Loucy (cell line): ENCODE results near the gene RALGPS1.

Source experiments
- H2AFZ ChIP-seq: fragments of 200-600 bp; sonication (generic); 2 replicates; pipeline ENCODE4 v1.6.0; 2016; ENCODE audit warnings: antibody characterized with exemption, mild to moderate bottlenecking, low read length, moderate library complexity
- H3F3A ChIP-seq: fragments of 200-600 bp; 2 replicates; pipeline ENCODE4 v1.6.0; 2016; ENCODE audit warnings: antibody characterized with exemption, low read depth, mild to moderate bottlenecking
- H3K27me3 ChIP-seq: fragments of 200-600 bp; sonication (generic); 2 replicates; pipeline ENCODE4 v1.6.1; 2014; ENCODE audit warnings: low read length, mild to moderate bottlenecking; ENCODE audit not compliant: insufficient read depth, poor library complexity, severe bottlenecking
- H3K36me3 ChIP-seq: fragments of 200-600 bp; sonication (generic); 2 replicates; pipeline ENCODE4 v1.6.1; 2016; ENCODE audit warnings: low read length; ENCODE audit not compliant: insufficient read depth
- H3K4me1 ChIP-seq: fragments of 200-600 bp; sonication (generic); 2 replicates; pipeline ENCODE4 v1.5.1; 2014; ENCODE audit warnings: low read length, mild to moderate bottlenecking; ENCODE audit not compliant: insufficient read depth, poor library complexity, severe bottlenecking
- H3K4me2 ChIP-seq: fragments of 200-600 bp; sonication (generic); 2 replicates; pipeline ENCODE4 v1.6.0; 2014; ENCODE audit warnings: antibody characterized with exemption, low read length, low read depth, mild to moderate bottlenecking; ENCODE audit not compliant: poor library complexity, severe bottlenecking
- H3K4me3 ChIP-seq: fragments of 200-600 bp; sonication (generic); 2 replicates; pipeline ENCODE4 v1.5.1; 2014; ENCODE audit warnings: low read length, mild to moderate bottlenecking, mixed read lengths; ENCODE audit not compliant: poor library complexity, severe bottlenecking
- H3K79me2 ChIP-seq: fragments of 200-600 bp; sonication (generic); 2 replicates; pipeline ENCODE4 v1.6.1; 2014; ENCODE audit warnings: low read length; ENCODE audit not compliant: insufficient read depth
- H3K9ac ChIP-seq: fragments of 200-600 bp; sonication (generic); 2 replicates; pipeline ENCODE4 v1.6.0; 2014; ENCODE audit warnings: mild to moderate bottlenecking, low read depth, low read length, moderate library complexity; ENCODE audit not compliant: poor library complexity, severe bottlenecking
- H3K9me2 ChIP-seq: fragments of 200-600 bp; sonication (generic); replicated peaks from 2 replicates; pipeline ENCODE4 v1.6.1; 2016; ENCODE audit warnings: low read depth, low read length, mixed read lengths
- H3K9me3 ChIP-seq: fragments of 200-600 bp; sonication (generic); 2 replicates; pipeline ENCODE4 v1.6.1; 2014; ENCODE audit warnings: mild to moderate bottlenecking, antibody characterized with exemption, low read length, low read depth; ENCODE audit not compliant: insufficient read depth
- H4K20me1 ChIP-seq: fragments of 200-600 bp; sonication (generic); 2 replicates; pipeline ENCODE4 v1.6.0; 2014; ENCODE audit warnings: antibody characterized with exemption, low read length, mild to moderate bottlenecking; ENCODE audit not compliant: insufficient read depth, poor library complexity, severe bottlenecking
- EZH2phosphoT487 ChIP-seq: fragments of 200-600 bp; IDR thresholded peaks from 2 replicates; pipeline ENCODE4 v1.6.1; 2018; ENCODE audit warnings: antibody characterized with exemption, mild to moderate bottlenecking, moderate library complexity, borderline replicate concordance
- TF ChIP-seq, protein P1 (sequence below): fragments of 200-600 bp; sonication (generic); conservative IDR thresholded peaks from 2 replicates; pipeline ENCODE4 v1.5.1; 2014; ENCODE audit warnings: mild to moderate bottlenecking, antibody characterized with exemption, low read length

Gene RALGPS1

DNA sequence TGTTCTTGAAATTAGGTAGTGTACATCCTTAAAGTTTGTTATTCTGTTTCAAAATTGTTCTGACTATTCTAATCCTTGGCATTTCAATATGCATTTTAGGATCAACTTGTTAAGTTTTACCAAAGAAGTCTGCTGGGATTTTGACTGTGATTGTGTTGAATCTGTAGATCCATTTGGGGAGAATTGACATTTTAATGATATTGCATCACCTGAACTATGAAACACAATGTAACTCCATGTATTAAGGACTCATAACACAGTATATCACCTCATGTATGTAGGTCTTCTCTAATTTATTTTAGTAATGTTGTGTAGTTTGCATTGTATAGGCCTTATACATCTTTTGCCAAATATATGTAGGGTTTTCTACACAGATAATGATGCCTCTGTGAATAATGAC, 77.8 kb downstream of the RALGPS1 start:
- H3K79me2 ChIP-seq, result no peaks in the 10 kb centered on the region
- no peaks in the 10 kb centered on the region for H3K4me1 ChIP-seq
- H3K4me2 ChIP-seq, result no peak overlapping the region
- H3K9ac ChIP-seq, result no peak overlapping the region
- H3F3A ChIP-seq, result no peaks in the 10 kb centered on the region
- no peak overlapping the region for H3K4me3 ChIP-seq
- no peaks in the 10 kb centered on the region for H3K36me3 ChIP-seq
- no peak overlapping the region for H2AFZ ChIP-seq
- no peaks in the 10 kb centered on the region for H3K9me2 ChIP-seq
- H3K9me3 ChIP-seq, result peaks cover 16% of the 10 kb centered on the region
- peaks cover 59% of the 10 kb centered on the region for H3K27me3 ChIP-seq
- peaks cover 5% of the 10 kb centered on the region for H4K20me1 ChIP-seq
- TF ChIP-seq EZH2phosphoT487, result no peak
- TF ChIP-seq, protein P1, sequence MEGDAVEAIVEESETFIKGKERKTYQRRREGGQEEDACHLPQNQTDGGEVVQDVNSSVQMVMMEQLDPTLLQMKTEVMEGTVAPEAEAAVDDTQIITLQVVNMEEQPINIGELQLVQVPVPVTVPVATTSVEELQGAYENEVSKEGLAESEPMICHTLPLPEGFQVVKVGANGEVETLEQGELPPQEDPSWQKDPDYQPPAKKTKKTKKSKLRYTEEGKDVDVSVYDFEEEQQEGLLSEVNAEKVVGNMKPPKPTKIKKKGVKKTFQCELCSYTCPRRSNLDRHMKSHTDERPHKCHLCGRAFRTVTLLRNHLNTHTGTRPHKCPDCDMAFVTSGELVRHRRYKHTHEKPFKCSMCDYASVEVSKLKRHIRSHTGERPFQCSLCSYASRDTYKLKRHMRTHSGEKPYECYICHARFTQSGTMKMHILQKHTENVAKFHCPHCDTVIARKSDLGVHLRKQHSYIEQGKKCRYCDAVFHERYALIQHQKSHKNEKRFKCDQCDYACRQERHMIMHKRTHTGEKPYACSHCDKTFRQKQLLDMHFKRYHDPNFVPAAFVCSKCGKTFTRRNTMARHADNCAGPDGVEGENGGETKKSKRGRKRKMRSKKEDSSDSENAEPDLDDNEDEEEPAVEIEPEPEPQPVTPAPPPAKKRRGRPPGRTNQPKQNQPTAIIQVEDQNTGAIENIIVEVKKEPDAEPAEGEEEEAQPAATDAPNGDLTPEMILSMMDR, result no peak

DNA sequence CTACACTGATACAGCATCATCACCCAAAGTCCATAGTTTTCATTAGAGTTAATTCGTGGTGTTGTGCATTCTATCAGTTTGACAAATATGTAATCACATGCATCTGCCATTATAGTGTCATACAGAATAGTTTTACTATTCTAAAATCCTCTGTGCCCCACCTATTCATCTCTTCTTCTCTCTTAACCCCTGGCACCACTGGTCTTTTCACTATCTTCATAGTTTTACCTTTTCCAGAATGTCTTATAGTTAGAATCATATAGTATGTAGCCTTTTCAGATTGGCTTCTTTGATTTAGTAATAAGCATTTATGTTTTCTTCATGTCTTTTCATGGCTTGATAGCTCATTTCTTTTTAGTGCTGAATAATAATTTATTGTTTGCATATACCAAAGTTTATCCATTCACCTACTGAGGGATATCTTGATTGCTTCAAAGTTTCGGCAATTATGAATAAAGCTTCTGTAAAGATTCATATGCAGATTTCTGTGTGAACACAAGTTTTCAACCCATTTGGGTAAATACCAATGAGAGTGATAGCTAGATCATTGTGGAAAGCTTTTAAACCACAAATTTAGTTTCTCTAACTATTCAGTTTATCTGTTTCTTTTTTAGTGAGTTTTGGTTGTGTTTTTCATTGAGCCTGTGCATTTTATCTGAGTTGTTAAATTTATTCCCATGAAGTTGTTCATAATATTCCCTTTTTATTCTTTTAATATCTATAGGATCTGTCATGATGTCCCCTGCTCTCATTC, 84.9 kb downstream of the RALGPS1 start:
- H2AFZ ChIP-seq, result no peak overlapping the region
- no peaks in the 10 kb centered on the region for H3K4me1 ChIP-seq
- no peak for TF ChIP-seq EZH2phosphoT487
- TF ChIP-seq, protein P1, result no peak
- no peaks in the 10 kb centered on the region for H3K79me2 ChIP-seq
- H3K36me3 ChIP-seq, result no peaks in the 10 kb centered on the region
- no peaks in the 10 kb centered on the region for H3K9me2 ChIP-seq
- H3K9me3 ChIP-seq, result no peaks in the 10 kb centered on the region
- H4K20me1 ChIP-seq, result no peaks in the 10 kb centered on the region
- H3K4me3 ChIP-seq, result no peak overlapping the region
- H3F3A ChIP-seq, result no peaks in the 10 kb centered on the region
- no peak overlapping the region for H3K9ac ChIP-seq
- no peaks in the 10 kb centered on the region for H3K27me3 ChIP-seq
- no peak overlapping the region for H3K4me2 ChIP-seq

DNA sequence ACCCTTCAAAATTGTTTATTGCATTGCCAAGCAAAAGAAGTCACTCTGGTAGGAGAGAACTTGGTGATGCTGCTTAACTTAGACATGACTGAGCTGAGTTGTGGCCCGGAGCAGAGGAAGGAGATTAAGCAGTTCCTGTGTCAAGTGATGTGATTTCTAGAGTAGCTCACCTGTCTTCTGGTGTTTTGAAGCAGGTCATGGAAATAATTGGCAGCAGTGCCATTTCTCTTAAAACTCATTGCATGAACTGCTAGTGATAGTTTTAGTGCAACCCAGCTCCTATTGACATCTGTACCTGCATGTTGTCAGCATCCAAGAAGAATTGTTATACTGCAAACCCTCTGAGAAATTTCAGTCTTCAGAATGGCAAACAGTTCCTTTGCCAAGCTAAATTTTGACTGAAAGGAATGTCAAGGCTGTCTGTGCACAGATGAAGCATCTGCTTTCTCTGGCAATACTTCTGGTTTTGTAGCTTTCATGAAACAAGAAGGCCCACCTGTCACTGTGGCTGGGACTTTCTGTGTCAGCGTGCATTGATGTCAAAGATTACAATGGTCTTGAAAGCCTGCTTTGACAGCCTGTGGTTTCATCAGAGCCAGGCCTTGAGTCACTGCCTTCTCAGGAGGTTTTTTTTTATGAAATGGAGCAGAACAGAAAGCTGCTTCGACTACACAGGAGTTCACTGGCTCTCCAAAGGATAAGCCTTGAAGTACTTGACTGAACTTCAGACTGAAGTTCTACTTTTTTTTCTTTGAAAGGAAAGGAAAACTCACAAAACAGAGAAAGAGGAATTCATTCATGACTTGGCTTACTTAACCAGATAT, 90.6 kb downstream of the RALGPS1 start:
- Histone ChIP-seq H3K4me3 (no peak overlapping the region), H3K79me2 (no peaks in the 10 kb centered on the region), H3K36me3 (no peaks in the 10 kb centered on the region), H2AFZ (no peak overlapping the region), H3F3A (no peaks in the 10 kb centered on the region), H3K4me1 (peaks cover 5% of the 10 kb centered on the region), H3K9me2 (no peaks in the 10 kb centered on the region), H3K4me2 (no peak overlapping the region), H3K27me3 (no peaks in the 10 kb centered on the region), H3K9ac (no peak overlapping the region), H4K20me1 (no peaks in the 10 kb centered on the region), H3K9me3 (no peaks in the 10 kb centered on the region)
- no peak for TF ChIP-seq EZH2phosphoT487
- TF ChIP-seq, protein P1, result no peak
